Measurements from ENCODE around the gene GLIS2. TPM values are rescaled to one million over a fixed set of nuclear protein-coding genes. Genes with fewer than 3 reads are reported as not detected.
A peak's percentile ranks its signal among the peaks of the same experiment; 100 is the strongest.

Gene GLIS2
- total and polyA plus RNA-seq, 2 experiments from 2014 or later = 10.3 to 14.5 TPM

DNA sequence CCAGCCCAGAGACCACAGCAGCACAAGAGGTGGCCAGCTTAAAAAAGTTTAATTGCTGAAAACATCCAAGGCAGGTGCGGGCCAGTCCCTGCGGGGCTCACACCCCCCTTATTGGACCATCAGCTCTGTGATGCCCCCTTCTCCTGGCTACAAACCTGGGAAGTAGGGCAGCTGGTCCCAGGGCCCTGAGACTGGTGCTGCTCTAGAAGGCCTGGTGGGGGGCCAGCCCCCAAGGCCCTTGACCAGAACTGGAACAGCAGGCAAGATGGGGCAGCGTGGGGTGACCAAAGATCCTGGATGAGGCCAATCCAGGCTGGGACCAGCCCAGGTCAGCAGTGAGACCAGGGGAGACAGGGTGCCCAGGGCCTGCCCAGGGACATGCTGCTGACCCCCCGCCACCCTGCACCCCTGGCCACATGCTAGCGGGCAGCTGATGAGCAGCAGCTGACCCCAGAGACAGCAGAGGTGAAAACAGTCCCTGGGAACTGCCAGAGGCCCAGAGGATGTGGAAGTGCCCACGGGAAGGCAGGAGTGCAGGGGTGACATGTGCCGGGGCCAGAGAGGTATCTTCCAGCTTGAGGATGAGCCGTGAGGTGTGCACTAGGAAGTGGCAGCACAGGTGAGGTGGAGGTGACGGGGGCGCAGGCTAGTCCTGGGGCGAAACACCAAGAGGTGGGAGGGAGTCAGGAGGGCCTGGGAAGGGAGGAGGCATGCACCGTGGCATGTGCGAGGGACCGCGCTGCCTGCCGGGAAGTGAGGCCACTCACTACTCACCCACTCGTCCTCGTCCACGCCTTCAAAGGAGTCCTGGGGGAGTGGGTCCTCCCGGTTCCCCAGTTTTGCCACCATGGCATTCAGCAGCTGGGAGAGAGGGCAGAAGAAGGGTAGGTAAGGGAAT is 38.9 kb downstream of the GLIS2 start:
- TF ChIP-seq, protein P1, sequence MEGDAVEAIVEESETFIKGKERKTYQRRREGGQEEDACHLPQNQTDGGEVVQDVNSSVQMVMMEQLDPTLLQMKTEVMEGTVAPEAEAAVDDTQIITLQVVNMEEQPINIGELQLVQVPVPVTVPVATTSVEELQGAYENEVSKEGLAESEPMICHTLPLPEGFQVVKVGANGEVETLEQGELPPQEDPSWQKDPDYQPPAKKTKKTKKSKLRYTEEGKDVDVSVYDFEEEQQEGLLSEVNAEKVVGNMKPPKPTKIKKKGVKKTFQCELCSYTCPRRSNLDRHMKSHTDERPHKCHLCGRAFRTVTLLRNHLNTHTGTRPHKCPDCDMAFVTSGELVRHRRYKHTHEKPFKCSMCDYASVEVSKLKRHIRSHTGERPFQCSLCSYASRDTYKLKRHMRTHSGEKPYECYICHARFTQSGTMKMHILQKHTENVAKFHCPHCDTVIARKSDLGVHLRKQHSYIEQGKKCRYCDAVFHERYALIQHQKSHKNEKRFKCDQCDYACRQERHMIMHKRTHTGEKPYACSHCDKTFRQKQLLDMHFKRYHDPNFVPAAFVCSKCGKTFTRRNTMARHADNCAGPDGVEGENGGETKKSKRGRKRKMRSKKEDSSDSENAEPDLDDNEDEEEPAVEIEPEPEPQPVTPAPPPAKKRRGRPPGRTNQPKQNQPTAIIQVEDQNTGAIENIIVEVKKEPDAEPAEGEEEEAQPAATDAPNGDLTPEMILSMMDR (IDR thresholded peaks at IDR 0.05; ENCODE audit: low read depth, low read length) = no peak
- Histone ChIP-seq H3K4me1 (ENCODE audit: low read depth) (peaks cover 6% of the 10 kb centered on the region), H3K27ac (no peak overlapping the region), H3K9me3 (ENCODE audit: low read depth) (no peaks in the 10 kb centered on the region), H3K36me3 (no peaks in the 10 kb centered on the region), H3K27me3 (no peaks in the 10 kb centered on the region), H3K4me3 (no peak overlapping the region)
- no peak for DNase-seq (ENCODE audit: low read depth in 1 of 2, low spot score in 1 of 2)

DNA sequence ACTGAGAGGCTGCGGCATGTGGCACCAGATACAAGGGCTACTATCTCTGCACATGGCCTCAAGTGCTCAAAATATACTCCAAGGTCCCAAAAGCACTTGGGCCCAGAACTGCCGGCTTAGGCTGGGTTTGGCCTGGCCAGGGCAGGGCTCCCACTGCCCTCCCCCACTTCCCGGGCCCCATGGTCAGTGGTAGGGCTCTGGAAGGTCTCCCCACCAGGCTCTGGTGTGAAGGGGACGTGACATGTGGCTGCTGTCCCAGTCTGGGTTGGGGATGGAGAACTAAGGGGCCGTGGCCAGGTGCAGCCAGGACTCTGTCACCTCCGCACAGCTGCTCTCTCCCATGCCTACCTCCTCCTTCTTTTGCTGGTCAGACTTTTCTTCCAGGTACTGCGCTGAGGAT is 41.0 kb downstream of the GLIS2 start:
- no peaks in the 10 kb centered on the region for H3K27me3 ChIP-seq
- H3K27ac ChIP-seq = no peak overlapping the region
- no peaks in the 10 kb centered on the region for H3K4me1 ChIP-seq (ENCODE audit: low read depth)
- H3K4me3 ChIP-seq = no peak overlapping the region
- TF ChIP-seq, protein P1 (IDR thresholded peaks at IDR 0.05; ENCODE audit: low read depth, low read length) = no peak
- DNase-seq (ENCODE audit: low read depth in 1 of 2, low spot score in 1 of 2) = no peak
- H3K36me3 ChIP-seq = no peaks in the 10 kb centered on the region
- H3K9me3 ChIP-seq (ENCODE audit: low read depth) = no peaks in the 10 kb centered on the region

DNA sequence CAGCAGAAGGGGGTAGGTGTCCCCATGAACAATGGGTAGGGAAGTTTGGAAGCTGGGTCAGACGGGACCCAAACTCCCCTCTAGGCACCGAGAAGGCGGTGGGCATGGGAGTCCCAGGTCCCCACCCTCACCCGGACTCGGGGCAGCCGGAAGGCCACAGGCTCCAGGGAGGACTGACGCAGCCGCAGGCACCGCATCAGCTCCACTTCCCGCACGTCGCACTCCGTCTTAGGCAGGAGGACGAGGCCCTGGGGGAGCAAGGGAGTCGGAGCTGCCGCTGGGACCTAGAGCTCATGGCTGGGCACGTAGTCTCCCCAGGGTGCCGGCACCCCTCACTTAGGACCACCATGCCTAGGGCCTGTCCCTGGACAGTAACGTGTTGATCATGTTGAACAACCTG is 42.4 kb downstream of the GLIS2 start:
- H3K27ac ChIP-seq = no peak overlapping the region
- no peaks in the 10 kb centered on the region for H3K27me3 ChIP-seq
- no peaks in the 10 kb centered on the region for H3K36me3 ChIP-seq
- TF ChIP-seq, protein P1 (IDR thresholded peaks at IDR 0.05; ENCODE audit: low read depth, low read length) = no peak
- no peak for DNase-seq (ENCODE audit: low read depth in 1 of 2, low spot score in 1 of 2)
- no peaks in the 10 kb centered on the region for H3K9me3 ChIP-seq (ENCODE audit: low read depth)
- H3K4me1 ChIP-seq (ENCODE audit: low read depth) = no peaks in the 10 kb centered on the region
- H3K4me3 ChIP-seq = no peak overlapping the region

DNA sequence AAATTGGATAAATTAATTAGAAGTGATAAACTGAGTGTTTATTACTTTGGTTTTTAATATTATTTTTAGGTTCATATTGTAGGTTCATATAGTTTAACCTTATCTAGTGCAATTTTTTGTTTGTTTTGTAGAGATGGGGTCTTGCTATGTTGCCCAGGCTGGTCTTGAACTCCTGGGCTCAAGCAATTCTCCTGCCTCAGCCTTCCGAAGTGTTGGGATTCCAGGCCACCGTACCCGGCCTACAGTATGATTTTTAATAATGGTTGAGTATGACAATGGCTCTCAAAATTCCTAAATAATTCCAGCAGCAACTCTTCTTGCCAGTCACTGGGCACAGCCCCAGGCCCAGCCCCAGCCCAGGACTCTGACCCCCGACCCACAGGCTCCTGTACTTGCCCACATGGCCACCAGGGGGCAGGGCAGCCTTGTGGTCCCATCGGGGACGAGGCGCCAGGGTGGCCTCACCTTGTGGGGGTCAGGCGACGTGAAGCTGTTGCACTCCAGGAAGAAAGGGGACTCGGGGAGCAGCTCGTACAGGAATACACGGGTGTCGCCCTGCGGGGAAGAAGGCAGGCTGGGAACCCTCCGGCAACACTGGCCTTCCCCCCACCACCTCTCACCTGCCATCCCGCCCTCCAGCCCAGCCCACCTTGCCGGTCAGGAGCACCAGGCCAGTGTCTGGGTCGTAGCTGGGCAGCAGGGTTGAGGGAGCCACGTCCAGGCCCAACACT is 43.1 kb downstream of the GLIS2 start:
- Histone ChIP-seq H3K27me3 (no peaks in the 10 kb centered on the region), H3K9me3 (ENCODE audit: low read depth) (no peaks in the 10 kb centered on the region), H3K27ac (no peak overlapping the region), H3K4me3 (no peak overlapping the region), H3K4me1 (ENCODE audit: low read depth) (no peaks in the 10 kb centered on the region), H3K36me3 (no peaks in the 10 kb centered on the region)
- TF ChIP-seq, protein P1 (IDR thresholded peaks at IDR 0.05; ENCODE audit: low read depth, low read length) = peak; percentile 95
- peak; percentile 58 to 79 for DNase-seq (ENCODE audit: low read depth in 1 of 2, low spot score in 1 of 2)

DNA sequence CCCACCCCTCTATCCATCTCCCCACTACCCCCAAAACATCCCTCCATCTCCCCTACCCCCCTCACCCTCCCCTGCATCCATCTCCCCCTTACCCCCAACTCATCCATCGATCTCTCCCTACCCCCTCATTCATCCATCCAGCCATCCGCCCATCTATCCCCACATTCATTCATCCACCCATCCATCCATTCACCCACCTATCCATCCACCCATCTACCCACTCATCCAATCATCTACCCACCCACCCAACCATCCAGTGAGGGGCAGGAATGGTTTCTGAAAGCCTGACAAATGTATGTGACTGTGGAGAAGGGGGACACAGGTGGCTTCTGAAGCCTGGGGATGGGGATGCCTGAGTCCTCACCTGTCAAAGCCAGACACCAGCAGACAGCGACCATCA is 44.0 kb downstream of the GLIS2 start:
- Histone ChIP-seq H3K36me3 (no peaks in the 10 kb centered on the region), H3K27me3 (no peaks in the 10 kb centered on the region), H3K27ac (no peak overlapping the region), H3K4me1 (ENCODE audit: low read depth) (no peaks in the 10 kb centered on the region), H3K9me3 (ENCODE audit: low read depth) (no peaks in the 10 kb centered on the region), H3K4me3 (no peak overlapping the region)
- no peak for DNase-seq (ENCODE audit: low read depth in 1 of 2, low spot score in 1 of 2)
- TF ChIP-seq, protein P1 (IDR thresholded peaks at IDR 0.05; ENCODE audit: low read depth, low read length) = no peak

Data from cardiac muscle cell (in vitro differentiated cells and primary cell).